ENCODE results near the gene ZNF205. TPM values are rescaled to one million over a fixed set of nuclear protein-coding genes. Genes with fewer than 3 reads are reported as not detected.

ZNF205 gene
- total RNA-seq: 12.9 to 13.7 TPM (median 13.2 TPM) in 3 replicates
- long read RNA-seq, partial matches to known transcripts: 1 of 8 reads
- long read RNA-seq, other reads (novel, unspliced or antisense): 4 of 8 reads

GRCh38 chr16:3112058-3112880, at the start of gene ZNF205:
TSS of gene ZNF205 (plus strand) at chr16:3112586. CDS start at chr16:3113431, 845 bp downstream.
- Mint-ChIP-seq H3K27ac (ENCODE audit: unreplicated experiment) (peak within 1 kb of the TSS; percentile 86), H3K4me1 (ENCODE audit: low read depth) (peaks cover 27% of the 10 kb centered on the region), H3K9me3 (ENCODE audit: low read depth) (no peaks in the 10 kb centered on the region), H3K27me3 (ENCODE audit: low read depth) (no peaks in the 10 kb centered on the region), H3K36me3 (ENCODE audit: low read depth) (peaks cover 4% of the 10 kb centered on the region), H3K4me3 (ENCODE audit: unreplicated experiment) (peak within 1 kb of the TSS; percentile 88)
- TF ChIP-seq CTCF (IDR thresholded peaks at IDR 0.05): no peak
- DNase-seq (ENCODE audit: low spot score): peak; percentile 92

- Mint-ChIP-seq H3K27me3 (ENCODE audit: low read depth) (no peaks in the 10 kb centered on the region), H3K9me3 (ENCODE audit: low read depth) (no peaks in the 10 kb centered on the region), H3K4me3 (ENCODE audit: unreplicated experiment) (no peak overlapping the region), H3K4me1 (ENCODE audit: low read depth) (peaks cover 22% of the 10 kb centered on the region), H3K27ac (ENCODE audit: unreplicated experiment) (peak overlapping the region; percentile 18), H3K36me3 (ENCODE audit: low read depth) (no peaks in the 10 kb centered on the region)
- no peak for TF ChIP-seq CTCF (IDR thresholded peaks at IDR 0.05)
- no peak for DNase-seq (ENCODE audit: low spot score)
These were observed 48.6 kb upstream of the ZNF205 start for GRCh38 chr16:3063625-3064386.

- no peaks in the 10 kb centered on the region for H3K36me3 Mint-ChIP-seq (ENCODE audit: low read depth)
- TF ChIP-seq CTCF (IDR thresholded peaks at IDR 0.05): no peak
- no peak for DNase-seq (ENCODE audit: low spot score)
- H3K27ac Mint-ChIP-seq (ENCODE audit: unreplicated experiment): peak within 1 kb of the TSS; percentile 79
- peak within 1 kb of the TSS; percentile 59 for H3K4me3 Mint-ChIP-seq (ENCODE audit: unreplicated experiment)
- no peaks in the 10 kb centered on the region for H3K27me3 Mint-ChIP-seq (ENCODE audit: low read depth)
- H3K4me1 Mint-ChIP-seq (ENCODE audit: low read depth): peaks cover 14% of the 10 kb centered on the region
- no peaks in the 10 kb centered on the region for H3K9me3 Mint-ChIP-seq (ENCODE audit: low read depth)
These were observed 47.2 kb upstream of the ZNF205 start, which contains the start of gene IL32 for GRCh38 chr16:3065069-3065741. TSS of gene IL32 (plus strand) at chr16:3065640. CDS start at chr16:3065812, 172 bp downstream.

- DNase-seq (ENCODE audit: low spot score): no peak
- no peaks in the 10 kb centered on the region for H3K27me3 Mint-ChIP-seq (ENCODE audit: low read depth)
- peak overlapping the region; percentile 79 for H3K27ac Mint-ChIP-seq (ENCODE audit: unreplicated experiment)
- no peaks in the 10 kb centered on the region for H3K36me3 Mint-ChIP-seq (ENCODE audit: low read depth)
- H3K4me1 Mint-ChIP-seq (ENCODE audit: low read depth): peaks cover 10% of the 10 kb centered on the region
- peak overlapping the region; percentile 59 for H3K4me3 Mint-ChIP-seq (ENCODE audit: unreplicated experiment)
- no peaks in the 10 kb centered on the region for H3K9me3 Mint-ChIP-seq (ENCODE audit: low read depth)
- no peak for TF ChIP-seq CTCF (IDR thresholded peaks at IDR 0.05)
These were observed 46.5 kb upstream of the ZNF205 start for GRCh38 chr16:3065742-3066439.
